ENCODE results near the gene ARMC2. TPM values are rescaled to one million over a fixed set of nuclear protein-coding genes. Genes with fewer than 3 reads are reported as not detected.

ARMC2 gene
- total and polyA plus RNA-seq, 2 of the 8 experiments (the other 6 are each of a cell fraction or from before 2014, with no cell fraction given): 1.6 to 4.4 TPM

DNA sequence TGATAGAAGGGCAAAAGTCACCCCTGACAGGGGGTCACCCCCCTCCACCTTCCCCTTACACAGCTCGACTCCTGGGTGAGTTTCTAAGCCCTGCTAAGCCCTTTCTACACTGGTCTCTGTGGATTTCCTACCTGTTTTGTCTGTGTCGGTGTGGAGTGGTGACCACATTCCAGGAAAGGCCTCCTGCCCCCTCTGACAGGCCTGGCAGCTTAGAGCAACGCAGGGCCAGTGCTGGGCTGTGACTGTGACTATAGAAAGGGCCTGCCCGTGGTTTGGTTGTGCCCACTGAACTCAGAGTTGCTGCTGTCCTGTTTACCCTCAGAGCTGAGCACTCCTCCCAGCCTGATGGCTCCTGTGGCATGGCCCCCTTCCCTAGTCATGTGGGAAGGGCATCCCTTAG lies 109.0 kb downstream of the ARMC2 start:
- Histone ChIP-seq H3K18ac (ENCODE audit: extremely low read depth, low read length) (no peak overlapping the region), H3K27me3 (replicated peaks in 1 of 4; ENCODE audit: control insufficient read depth in 3 of 4, extremely low read depth in 1 of 4, insufficient read depth in 3 of 4, low read length in 3 of 4) (no peaks in the 10 kb centered on the region), H2BK15ac (ENCODE audit: low read length) (no peak overlapping the region), H3K27ac (ENCODE audit: low read depth, low read length) (no peak overlapping the region), H3K23me2 (ENCODE audit: low read depth, low read length) (no peaks in the 10 kb centered on the region), H4K5ac (ENCODE audit: insufficient read length, low read depth, low read length) (no peak overlapping the region), H2BK12ac (ENCODE audit: low read depth, low read length) (no peak overlapping the region), H4K91ac (replicated peaks; ENCODE audit: insufficient read length, low read length) (no peak overlapping the region), H3K4me1 (replicated peaks in 1 of 4; ENCODE audit: control insufficient read depth in 3 of 4, insufficient read depth in 4 of 4, low read length in 3 of 4) (no peaks in the 10 kb centered on the region), H4K8ac (ENCODE audit: extremely low read depth, insufficient read depth, low read length) (no peak overlapping the region), H3K14ac (ENCODE audit: insufficient read length) (no peak overlapping the region), H3K36me3 (ENCODE audit: control insufficient read depth in 2 of 4, insufficient read depth in 4 of 4, low read length in 3 of 4) (no peaks in the 10 kb centered on the region), H2BK5ac (ENCODE audit: low read depth, low read length) (no peak overlapping the region), H3K79me2 (ENCODE audit: control insufficient read depth in 1 of 2, insufficient read depth in 2 of 2, low read length in 2 of 2) (no peaks in the 10 kb centered on the region), H3K4me2 (ENCODE audit: insufficient read depth in 1 of 2, low read depth in 2 of 2, low read length in 2 of 2) (no peak overlapping the region), H3K9me3 (ENCODE audit: insufficient read depth in 2 of 2, low read depth in 1 of 2, low read length in 1 of 2) (no peaks in the 10 kb centered on the region), H3K56ac (replicated peaks; ENCODE audit: insufficient read length, low read depth, low read length) (no peak overlapping the region), H3K4ac (replicated peaks; ENCODE audit: insufficient read length, low read depth, low read length) (no peak overlapping the region), H2BK120ac (replicated peaks; ENCODE audit: low read depth, low read length) (no peak overlapping the region), H2BK20ac (ENCODE audit: low read length) (no peak overlapping the region), H3K4me3 (ENCODE audit: extremely low read depth in 1 of 4, insufficient read depth in 2 of 4, low read depth in 3 of 4, low read length in 4 of 4) (no peak overlapping the region), H3K79me1 (ENCODE audit: low read depth, low read length) (no peaks in the 10 kb centered on the region), H3K9ac (replicated peaks in 1 of 4; ENCODE audit: extremely low read depth in 1 of 4, low read depth in 3 of 4, low read length in 3 of 4) (no peak overlapping the region), H2AK5ac (ENCODE audit: low read depth, low read length) (no peak overlapping the region), H4K20me1 (replicated peaks in 1 of 2; ENCODE audit: control insufficient read depth in 1 of 2, insufficient read depth in 2 of 2, low read length in 2 of 2) (peaks cover 0 to 2% of the 10 kb centered on the region in 2 experiments), H2AFZ (ENCODE audit: low read length) (no peak overlapping the region), H3K23ac (ENCODE audit: insufficient read length) (no peak overlapping the region)
- WGBS, 2 experiments (ENCODE audit: extremely low coverage in 1 of 2, insufficient coverage in 1 of 2, insufficient read length in 1 of 2, insufficient replicate concordance in 2 of 2, low coverage in 1 of 2, low lambda C conversion rate in 2 of 2, missing lambda C conversion rate in 1 of 2): 87% methylated on average over 4 of the region's 4 CpGs; no CpG with 5 or more reads in 1 of the 2 experiments
- CTCF ChIA-PET (ENCODE audit: partially characterized antibody): interaction anchor here (1.3 kb wide), 1 partner anchor 13 kb away, joined by 3 read pairs; no protein-coding TSS in a partner anchor
- POLR2A ChIA-PET (ENCODE audit: partially characterized antibody): no interaction called here
- FAIRE-seq (no peak), DNase-seq (ENCODE audit: low read depth in 1 of 2, low spot score in 2 of 2) (no peak)
- no peak for TF ChIP-seq SAP30 (IDR thresholded peaks at IDR 0.05; ENCODE audit: insufficient read depth, insufficient replicate concordance, low read length)
- no peak for TF ChIP-seq BRCA1 (IDR thresholded peaks at IDR 0.05; ENCODE audit: low read depth, low read length)
- no peak for TF ChIP-seq POLR2AphosphoS5 (IDR thresholded peaks at IDR 0.05; ENCODE audit: low read depth, low read length)
- TF ChIP-seq JUND (IDR thresholded peaks at IDR 0.05; ENCODE audit: low read length): no peak
- TF ChIP-seq SRF (IDR thresholded peaks at IDR 0.05; ENCODE audit: low read depth, low read length): no peak
- no peak for TF ChIP-seq GTF2F1 (IDR thresholded peaks at IDR 0.05; ENCODE audit: borderline replicate concordance, low read depth, low read length)
- no peak for TF ChIP-seq TAF1 (IDR thresholded peaks at IDR 0.05; ENCODE audit: low read depth, low read length)
- TF ChIP-seq, protein P1, sequence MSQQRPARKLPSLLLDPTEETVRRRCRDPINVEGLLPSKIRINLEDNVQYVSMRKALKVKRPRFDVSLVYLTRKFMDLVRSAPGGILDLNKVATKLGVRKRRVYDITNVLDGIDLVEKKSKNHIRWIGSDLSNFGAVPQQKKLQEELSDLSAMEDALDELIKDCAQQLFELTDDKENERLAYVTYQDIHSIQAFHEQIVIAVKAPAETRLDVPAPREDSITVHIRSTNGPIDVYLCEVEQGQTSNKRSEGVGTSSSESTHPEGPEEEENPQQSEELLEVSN (IDR thresholded peaks at IDR 0.05): no peak
- TF ChIP-seq, protein P2, sequence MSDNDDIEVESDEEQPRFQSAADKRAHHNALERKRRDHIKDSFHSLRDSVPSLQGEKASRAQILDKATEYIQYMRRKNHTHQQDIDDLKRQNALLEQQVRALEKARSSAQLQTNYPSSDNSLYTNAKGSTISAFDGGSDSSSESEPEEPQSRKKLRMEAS (IDR thresholded peaks at IDR 0.05): no peak
- TF ChIP-seq, protein P3, sequence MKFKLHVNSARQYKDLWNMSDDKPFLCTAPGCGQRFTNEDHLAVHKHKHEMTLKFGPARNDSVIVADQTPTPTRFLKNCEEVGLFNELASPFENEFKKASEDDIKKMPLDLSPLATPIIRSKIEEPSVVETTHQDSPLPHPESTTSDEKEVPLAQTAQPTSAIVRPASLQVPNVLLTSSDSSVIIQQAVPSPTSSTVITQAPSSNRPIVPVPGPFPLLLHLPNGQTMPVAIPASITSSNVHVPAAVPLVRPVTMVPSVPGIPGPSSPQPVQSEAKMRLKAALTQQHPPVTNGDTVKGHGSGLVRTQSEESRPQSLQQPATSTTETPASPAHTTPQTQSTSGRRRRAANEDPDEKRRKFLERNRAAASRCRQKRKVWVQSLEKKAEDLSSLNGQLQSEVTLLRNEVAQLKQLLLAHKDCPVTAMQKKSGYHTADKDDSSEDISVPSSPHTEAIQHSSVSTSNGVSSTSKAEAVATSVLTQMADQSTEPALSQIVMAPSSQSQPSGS (IDR thresholded peaks at IDR 0.05; ENCODE audit: low read length): no peak
- no peak for TF ChIP-seq POLR2A (IDR thresholded peaks at IDR 0.05; ENCODE audit: control extremely low read depth in 1 of 2, low read depth in 2 of 2, low read length in 2 of 2)

All from H1 (cell line).